GM18867 (cell line): ENCODE data around the gene MAGI3.
"Not testable (repeated sequence)": the region's sequence is repeated elsewhere in the genome, so short reads cannot be mapped to it uniquely, and the experiment has no call there.

Experiments used
- ATAC-seq: cut with Tn5 transposase; IDR thresholded peaks from one replicate; pipeline ENCODE4 v1.9.1; 2021; ENCODE audit warnings: mild to moderate bottlenecking, moderate library complexity; ENCODE audit not compliant: unreplicated experiment

MAGI3 gene

DNA sequence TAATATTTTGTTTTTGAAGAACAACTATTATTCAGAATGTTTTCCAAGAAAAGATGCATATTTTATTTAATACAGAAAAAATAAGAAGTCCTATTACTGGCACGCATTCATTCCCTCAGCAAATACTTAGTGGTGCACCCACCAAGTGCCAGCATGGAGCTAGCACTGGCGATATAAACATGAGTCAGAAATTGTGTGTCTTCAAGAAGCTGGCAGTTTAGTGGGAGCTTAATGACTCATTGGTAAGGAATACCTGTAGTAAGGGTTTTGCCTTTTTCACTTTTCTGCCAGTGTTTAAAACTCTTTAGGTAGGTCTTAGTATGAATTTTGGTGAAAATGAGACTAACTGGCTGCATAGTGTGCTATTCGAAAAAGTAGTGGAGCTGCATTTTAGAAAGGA is 6.3 kb downstream of the MAGI3 start:
- no peak for ATAC-seq

- ATAC-seq: no peak
Measured at GRCh38 chr1:113399062-113399583, 8.8 kb downstream of the MAGI3 start.

GRCh38 chr1:113401067-113401466 is 10.8 kb downstream of the MAGI3 start:
- no peak for ATAC-seq

GRCh38 chr1:113401728-113402127 is 11.4 kb downstream of the MAGI3 start:
- no peak for ATAC-seq

GRCh38 chr1:113403065-113403464 is 12.8 kb downstream of the MAGI3 start:
- ATAC-seq: no peak

DNA sequence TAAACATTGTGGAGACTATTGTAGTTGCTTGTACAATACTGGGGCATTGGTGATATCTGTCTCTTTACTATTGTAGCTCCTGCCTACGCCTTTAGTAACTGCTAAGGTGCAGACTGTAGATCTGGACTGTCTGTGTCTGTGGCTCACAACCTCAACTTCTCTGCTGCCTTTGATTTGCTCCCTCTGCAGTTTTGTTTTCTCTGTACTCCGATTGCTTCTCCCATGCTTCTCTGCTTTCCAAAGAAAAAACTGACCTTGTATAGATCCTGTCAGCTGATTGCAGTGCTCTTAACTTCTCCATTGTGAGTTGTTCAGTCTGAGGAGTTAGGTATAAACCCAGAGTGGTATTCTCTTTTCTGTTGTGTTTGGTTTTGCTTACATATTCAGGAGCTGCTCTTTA is 15.3 kb downstream of the MAGI3 start:
- ATAC-seq: no peak

- ATAC-seq: not testable (repeated sequence)
Measured at GRCh38 chr1:113406149-113406548, 15.8 kb downstream of the MAGI3 start.

GRCh38 chr1:113409363-113409762 is 19.0 kb downstream of the MAGI3 start:
- no peak for ATAC-seq

DNA sequence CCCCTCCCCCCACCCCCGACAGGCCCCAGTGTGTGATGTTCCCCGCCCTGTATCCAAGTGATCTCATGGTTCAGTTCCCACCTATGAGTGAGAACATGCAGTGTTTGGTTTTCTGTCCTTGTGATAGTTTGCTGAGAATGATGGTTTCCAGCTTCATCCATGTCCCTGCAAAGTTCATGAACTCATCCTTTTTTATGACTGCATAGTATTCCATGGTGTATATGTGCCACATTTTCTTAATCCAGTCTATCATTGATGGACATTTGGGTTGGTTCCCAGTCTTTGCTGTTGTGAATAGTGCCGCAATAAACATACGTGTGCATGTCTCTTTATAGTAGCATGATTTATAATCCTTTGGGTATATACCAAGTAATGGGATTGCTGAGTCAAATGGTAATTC is 21.7 kb downstream of the MAGI3 start:
- not testable (repeated sequence) for ATAC-seq

- no peak for ATAC-seq
Measured at GRCh38 chr1:113415310-113416070, 25.2 kb downstream of the MAGI3 start.

DNA sequence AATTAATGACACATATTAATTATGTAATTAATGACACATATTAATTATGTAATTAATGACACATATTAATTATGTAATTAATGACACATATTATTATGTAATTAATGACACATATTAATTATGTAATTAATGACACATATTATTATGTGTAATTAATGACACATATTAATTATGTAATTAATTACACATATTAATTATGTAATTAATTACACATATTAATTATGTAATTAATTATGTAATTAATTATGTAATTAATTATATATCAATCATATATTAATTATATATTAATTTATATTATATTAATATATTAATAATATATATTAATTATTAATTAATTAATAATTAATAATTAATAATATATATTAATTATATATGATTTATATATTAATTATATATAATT is 25.8 kb downstream of the MAGI3 start:
- not testable (repeated sequence) for ATAC-seq

- no peak for ATAC-seq
Measured at GRCh38 chr1:113416496-113416895, 26.2 kb downstream of the MAGI3 start.

DNA sequence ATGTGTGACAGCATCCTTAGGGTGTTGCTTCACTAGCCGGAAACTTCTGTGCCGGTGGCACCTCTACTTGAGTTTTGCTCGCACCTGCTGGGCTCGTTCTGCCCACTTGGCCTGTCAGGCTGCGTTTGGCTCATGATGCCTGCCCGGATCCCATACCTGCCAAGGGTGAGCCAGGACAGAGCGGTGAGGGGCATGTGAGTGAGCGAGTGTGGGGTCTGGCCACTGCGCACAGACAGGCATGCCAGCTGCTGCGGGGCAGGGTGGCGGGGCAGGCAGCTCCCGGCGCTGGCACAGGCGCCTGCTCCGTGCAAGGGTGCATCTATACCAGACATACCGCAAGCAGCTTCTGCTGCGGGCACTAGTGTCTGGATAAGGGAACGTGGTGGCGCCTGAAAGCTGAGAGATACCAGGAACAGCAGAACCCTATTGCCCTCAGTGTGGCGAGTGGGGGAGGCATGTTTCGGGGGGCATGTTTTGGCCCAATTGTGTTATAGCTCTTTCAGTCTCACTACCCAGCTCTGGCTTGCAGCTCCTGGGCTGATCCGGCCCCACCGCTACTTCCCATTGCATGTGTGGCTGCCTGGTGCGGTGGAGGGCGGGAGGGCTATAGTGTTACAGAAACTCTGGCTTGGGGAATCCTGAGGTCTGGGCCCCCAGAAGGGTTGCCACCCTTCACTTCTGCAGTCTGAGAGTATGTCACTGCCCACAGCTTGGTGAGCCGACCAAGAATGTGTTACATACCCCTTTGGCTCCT is 32.2 kb downstream of the MAGI3 start:
- ATAC-seq: no peak

DNA sequence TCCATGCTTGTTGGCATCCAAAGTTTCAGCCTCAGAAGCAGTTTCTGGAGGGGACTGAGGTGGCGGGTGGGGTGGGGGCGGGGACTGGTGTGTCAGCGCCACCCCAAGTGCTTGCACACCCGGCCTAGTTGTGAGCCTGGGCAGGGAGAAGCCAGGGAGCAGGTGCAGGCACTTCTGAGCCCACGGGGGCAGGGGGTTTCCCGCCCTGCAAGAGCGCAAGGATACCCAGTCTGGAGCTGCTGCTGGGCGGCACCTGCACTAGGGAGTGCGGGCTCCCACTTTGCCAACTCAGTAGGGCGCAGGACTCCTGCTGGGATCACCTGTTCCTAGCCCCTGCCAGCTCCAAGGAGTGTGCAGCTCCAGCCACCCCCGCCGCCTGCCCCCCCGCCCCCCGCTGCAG is 33.5 kb downstream of the MAGI3 start:
- ATAC-seq: no peak

- ATAC-seq: no peak
Measured at GRCh38 chr1:113429461-113430153, 39.3 kb downstream of the MAGI3 start.

DNA sequence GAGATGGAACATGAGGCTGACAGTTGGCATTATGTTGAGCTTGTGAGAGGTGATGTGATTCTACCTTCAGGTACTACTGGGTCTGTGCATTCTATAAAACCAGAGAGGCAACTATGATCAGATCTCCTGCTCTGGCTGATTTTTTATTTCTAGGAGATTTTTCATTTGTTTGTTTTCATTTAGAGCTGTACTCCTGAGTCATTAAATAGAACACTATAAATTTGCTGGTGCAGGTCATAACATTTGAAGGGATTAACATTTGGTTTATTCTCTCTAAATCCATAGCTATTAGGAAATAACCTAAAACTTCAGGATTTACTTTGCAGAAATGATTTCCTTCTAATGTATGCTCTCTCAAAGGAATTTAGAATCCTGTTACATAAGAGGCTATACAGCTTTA is 42.9 kb downstream of the MAGI3 start:
- no peak for ATAC-seq

DNA sequence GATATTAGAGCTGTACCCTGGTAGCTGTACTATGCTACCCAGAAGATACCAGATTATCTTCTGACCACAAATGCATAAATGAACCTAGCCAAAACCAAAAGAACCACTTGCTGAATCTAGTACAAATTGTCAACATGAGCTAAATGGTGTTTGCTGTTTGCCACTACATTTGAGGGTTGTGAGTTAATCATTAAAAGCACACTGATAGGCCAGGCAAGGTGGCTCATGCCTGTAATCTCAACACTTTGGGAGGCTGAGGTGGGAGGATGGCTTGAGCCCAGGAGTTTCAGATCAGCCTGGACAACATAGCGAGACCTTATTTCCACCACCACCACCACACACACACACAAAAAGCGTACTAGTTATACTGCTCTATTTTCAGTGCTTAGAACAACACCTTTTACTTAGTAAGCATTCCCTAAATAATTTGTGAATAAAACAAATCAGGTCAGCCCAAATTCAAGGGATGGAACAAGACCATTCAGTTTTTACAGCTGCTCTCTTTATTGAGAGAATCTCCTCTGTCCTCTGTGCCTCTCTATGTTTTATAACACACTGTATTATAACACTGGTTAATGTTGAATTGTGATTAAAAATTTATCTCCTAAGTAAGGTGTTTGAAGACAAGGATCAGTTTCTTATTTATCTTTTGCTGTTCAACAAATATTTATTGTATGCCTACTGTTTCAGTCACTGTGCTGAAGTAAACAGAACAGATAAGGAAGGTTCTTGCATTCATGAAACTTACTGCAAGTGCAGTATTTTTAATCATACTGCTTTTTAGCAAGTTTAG is 44.0 kb downstream of the MAGI3 start:
- ATAC-seq: no peak

DNA sequence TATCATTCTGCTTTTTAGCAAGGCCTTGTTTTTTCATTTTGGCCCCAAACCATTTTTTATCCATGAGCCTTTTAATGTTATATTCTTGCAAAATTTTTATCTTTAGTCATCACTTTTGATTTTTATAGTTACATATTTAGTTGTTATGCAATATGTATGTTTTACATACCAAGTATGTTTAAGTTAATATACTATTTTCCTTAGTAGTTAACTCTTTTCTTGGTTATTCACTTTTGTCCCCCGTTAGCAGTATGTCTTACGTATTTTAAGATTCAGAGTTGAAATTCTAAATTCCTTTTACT is 44.5 kb downstream of the MAGI3 start:
- ATAC-seq: no peak

DNA sequence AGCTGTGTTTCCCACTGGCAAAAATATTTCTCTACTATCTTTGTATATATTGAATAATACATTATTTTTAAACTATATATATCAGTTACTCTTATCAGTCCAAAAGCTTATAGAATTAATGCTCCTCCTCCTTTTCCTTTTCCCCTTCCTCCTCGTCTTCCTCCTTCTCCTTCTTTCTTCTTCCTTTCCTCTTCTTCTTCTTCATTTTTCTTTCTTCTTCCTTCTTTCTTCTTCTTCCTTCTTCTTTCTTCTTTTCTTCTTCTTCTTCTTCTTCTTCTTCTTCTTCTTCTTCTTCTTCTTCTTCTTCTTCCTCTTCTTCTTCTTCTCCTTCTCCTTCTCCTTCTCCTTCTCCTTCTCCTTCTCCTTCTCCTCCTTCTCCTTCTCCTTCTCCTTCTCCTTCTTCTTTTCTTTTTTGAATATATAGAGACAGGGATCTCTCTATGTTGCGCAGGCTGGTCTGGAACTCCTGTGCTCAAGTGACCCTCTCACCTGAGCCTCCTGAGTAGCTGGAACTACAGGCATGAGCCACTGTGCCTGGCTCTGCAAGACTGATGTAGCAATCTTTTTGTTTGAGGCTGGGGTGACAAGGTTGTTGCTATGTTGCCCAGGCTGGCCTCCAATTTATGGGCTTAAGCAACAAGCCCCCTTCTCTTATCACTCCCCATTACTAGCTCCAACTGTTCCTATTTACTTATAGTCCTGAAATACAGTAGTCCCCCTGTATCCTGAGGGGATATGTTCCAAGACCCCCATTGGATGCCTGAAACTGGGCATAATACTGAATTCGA is 47.4 kb downstream of the MAGI3 start:
- no peak for ATAC-seq
